Measurements from ENCODE around the gene PARD6A. TPM values are rescaled to one million over a fixed set of nuclear protein-coding genes. Genes with fewer than 3 reads are reported as not detected.

The PARD6A gene
- total and polyA plus RNA-seq, 7 experiments from 2014 or later, result 4.5 to 15.1 (median 4.7) TPM

GRCh38 chr16:67657017-67657608 is 3.6 kb upstream of the PARD6A start:
- peaks cover 11 to 17% of the 10 kb centered on the region in 2 donors for H3K4me1 ChIP-seq (ENCODE audit: control insufficient read depth in 2 of 2, insufficient read depth in 2 of 2, low read length in 2 of 2)
- Mint-ChIP-seq H3K4me1 (peaks cover 12 to 28% (median 17%) of the 10 kb centered on the region in 7 donors), H3K27ac (peak overlapping the region in 1 of 9 donors; percentile 4), H3K27me3 (no peaks in the 10 kb centered on the region), H3K36me3 (peaks cover 0 to 11% (median 8%) of the 10 kb centered on the region in 5 donors), H3K4me3 (peak overlapping the region in 2 of 10 donors; percentile 32 to 90), H3K9me3 (peaks cover 0 to 3% (median 0%) of the 10 kb centered on the region in 11 donors)
- no peaks in the 10 kb centered on the region for H3K27me3 ChIP-seq (ENCODE audit: control insufficient read depth in 2 of 2, insufficient read depth in 2 of 2, low read length in 2 of 2)
- peaks cover 0 to 64% (median 6%) of the 10 kb centered on the region in 3 experiments for H3K36me3 ChIP-seq (ENCODE audit: control insufficient read depth in 2 of 3, insufficient read depth in 3 of 3, low read length in 3 of 3)
- no peak overlapping the region for H3K4me3 ChIP-seq (ENCODE audit: low read length)
- ChIA-PET POLR2A (interaction anchor here (1.1 to 6.6 kb wide), 2 partner anchors 11 to 94 kb away, joined by 3 to 84 read pairs; partner anchors contain the start of gene CARMIL2), CTCF (interaction anchor here (2.5 to 3.1 kb wide), 2 partner anchors 11 to 110 kb away, joined by 7 to 19 read pairs; no protein-coding TSS in a partner anchor)
- no peak overlapping the region for H3K27ac ChIP-seq (ENCODE audit: low read depth, low read length)
- no peaks in the 10 kb centered on the region for H3K9me3 ChIP-seq (ENCODE audit: control insufficient read depth in 2 of 3, low read length in 3 of 3)
- DNase-seq (no peak), ATAC-seq (no peak)
- intact Hi-C loops (cut with micrococcal nuclease), result no loop called here

- Histone ChIP-seq H3K9me3 (ENCODE audit: control insufficient read depth in 2 of 3, low read length in 3 of 3) (no peaks in the 10 kb centered on the region), H3K27ac (ENCODE audit: low read depth, low read length) (no peak overlapping the region), H3K36me3 (ENCODE audit: control insufficient read depth in 2 of 3, insufficient read depth in 3 of 3, low read length in 3 of 3) (peaks cover 0 to 60% (median 4%) of the 10 kb centered on the region in 3 experiments), H3K27me3 (ENCODE audit: control insufficient read depth in 2 of 2, insufficient read depth in 2 of 2, low read length in 2 of 2) (no peaks in the 10 kb centered on the region), H3K4me3 (ENCODE audit: low read length) (no peak overlapping the region), H3K4me1 (ENCODE audit: control insufficient read depth in 2 of 2, insufficient read depth in 2 of 2, low read length in 2 of 2) (peaks cover 11 to 17% of the 10 kb centered on the region in 2 donors)
- peaks cover 0 to 3% (median 0%) of the 10 kb centered on the region in 11 donors for H3K9me3 Mint-ChIP-seq
- peak overlapping the region in 8 of 10 donors; percentile 18 to 97 (median 92) for H3K4me3 Mint-ChIP-seq
- DNase-seq (no peak), ATAC-seq (no peak)
- ChIA-PET POLR2A (interaction anchor here (0.9 to 6.6 kb wide), 6 partner anchors 12 to 137 kb away, joined by 3 to 84 read pairs (median 6); partner anchors contain the start of genes CARMIL2 and CTCF), CTCF (interaction anchor here (0.8 to 3.1 kb wide), 7 partner anchors 10 to 141 kb away, joined by 3 to 19 read pairs (median 4); partner anchors contain the start of gene CARMIL2)
- intact Hi-C loops (cut with micrococcal nuclease), result no loop called here
- peaks cover 12 to 28% (median 17%) of the 10 kb centered on the region in 7 donors for H3K4me1 Mint-ChIP-seq
- peak overlapping the region in 3 of 9 donors; percentile 38 to 98 (median 65) for H3K27ac Mint-ChIP-seq
- no peaks in the 10 kb centered on the region for H3K27me3 Mint-ChIP-seq
- H3K36me3 Mint-ChIP-seq, result peaks cover 0 to 9% (median 6%) of the 10 kb centered on the region in 5 donors
These were observed 2.8 kb upstream of the PARD6A start for GRCh38 chr16:67657751-67658518.

- ATAC-seq, result no peak
- Mint-ChIP-seq H3K36me3 (peaks cover 0 to 9% (median 6%) of the 10 kb centered on the region in 5 donors), H3K27ac (peak overlapping the region; percentile 38 to 98 (median 78)), H3K9me3 (peaks cover 0 to 3% (median 0%) of the 10 kb centered on the region in 11 donors), H3K4me3 (peak overlapping the region; percentile 90 to 97 (median 94)), H3K27me3 (no peaks in the 10 kb centered on the region), H3K4me1 (peaks cover 13 to 29% (median 17%) of the 10 kb centered on the region in 7 donors)
- intact Hi-C loops (cut with micrococcal nuclease), result no loop called here
- DNase-seq, result no peak
- POLR2A ChIA-PET, result interaction anchor here (0.8 to 6.6 kb wide), 11 partner anchors 9 to 178 kb away, joined by 3 to 84 read pairs (median 4); partner anchors contain the start of genes ATP6V0D1, CARMIL2 and CTCF
- Histone ChIP-seq H3K9me3 (ENCODE audit: control insufficient read depth in 2 of 3, low read length in 3 of 3) (no peaks in the 10 kb centered on the region), H3K27ac (ENCODE audit: low read depth, low read length) (peak overlapping the region; percentile 97), H3K36me3 (ENCODE audit: control insufficient read depth in 2 of 3, insufficient read depth in 3 of 3, low read length in 3 of 3) (peaks cover 0 to 52% (median 4%) of the 10 kb centered on the region in 3 experiments), H3K4me1 (ENCODE audit: control insufficient read depth in 2 of 2, insufficient read depth in 2 of 2, low read length in 2 of 2) (peaks cover 11 to 17% of the 10 kb centered on the region in 2 donors), H3K4me3 (ENCODE audit: low read length) (peak overlapping the region; percentile 99), H3K27me3 (ENCODE audit: control insufficient read depth in 2 of 2, insufficient read depth in 2 of 2, low read length in 2 of 2) (no peaks in the 10 kb centered on the region)
- CTCF ChIA-PET, result interaction anchor here (0.6 to 3.1 kb wide), 7 partner anchors 9 to 156 kb away, joined by 3 to 19 read pairs (median 3); no protein-coding TSS in a partner anchor
These were observed 1.7 kb upstream of the PARD6A start for GRCh38 chr16:67658849-67659674.

GRCh38 chr16:67659675-67660563 is 841 bp upstream of the PARD6A start, which contains the start of gene ACD:
ACD (minus strand) TSS chr16:67660260; CDS start chr16:67660220, 40 bp downstream.
- Mint-ChIP-seq H3K4me1 (peaks cover 17 to 37% (median 20%) of the 10 kb centered on the region in 7 donors), H3K27ac (peak within 1 kb of the TSS; percentile 84 to 98 (median 97)), H3K36me3 (peaks cover 0 to 7% (median 6%) of the 10 kb centered on the region in 5 donors), H3K9me3 (peaks cover 0 to 3% (median 0%) of the 10 kb centered on the region in 11 donors), H3K27me3 (no peaks in the 10 kb centered on the region), H3K4me3 (peak within 1 kb of the TSS; percentile 90 to 97 (median 94))
- H3K9me3 ChIP-seq (ENCODE audit: control insufficient read depth in 2 of 3, low read length in 3 of 3), result no peaks in the 10 kb centered on the region
- H3K27me3 ChIP-seq (ENCODE audit: control insufficient read depth in 2 of 2, insufficient read depth in 2 of 2, low read length in 2 of 2), result no peaks in the 10 kb centered on the region
- POLR2A ChIA-PET, result interaction anchor here (0.6 to 6.6 kb wide), 19 partner anchors 8 to 187 kb away, joined by 3 to 84 read pairs (median 5); partner anchors contain the start of genes ATP6V0D1, CARMIL2, CTCF and GFOD2
- peak within 1 kb of the TSS; percentile 97 for H3K27ac ChIP-seq (ENCODE audit: low read depth, low read length)
- H3K36me3 ChIP-seq (ENCODE audit: control insufficient read depth in 2 of 3, insufficient read depth in 3 of 3, low read length in 3 of 3), result peaks cover 0 to 43% (median 0%) of the 10 kb centered on the region in 3 experiments
- peak; percentile 87 to 99 (median 94) for DNase-seq
- ATAC-seq, result peak; percentile 86
- peaks cover 11 to 17% of the 10 kb centered on the region in 2 donors for H3K4me1 ChIP-seq (ENCODE audit: control insufficient read depth in 2 of 2, insufficient read depth in 2 of 2, low read length in 2 of 2)
- H3K4me3 ChIP-seq (ENCODE audit: low read length), result peak within 1 kb of the TSS; percentile 99
- intact Hi-C loops (cut with micrococcal nuclease), result loop anchor here (1.0 to 10.0 kb wide), 20 partner anchors 8 to 575 kb away; partner anchors contain the start of genes ATP6V0D1 (in 2 of the 2), CARMIL2 (in 2 of the 2), CTCF (in 2 of the 2) and PSKH1 (in 2 of the 2)
- CTCF ChIA-PET, result interaction anchor here (0.5 to 3.1 kb wide), 11 partner anchors 8 to 167 kb away, joined by 3 to 19 read pairs (median 6); partner anchors contain the start of genes CARMIL2 and CTCF

All from naive thymus-derived CD4-positive, alpha-beta T cell (primary cell).